Stimulated activated CD4-positive, alpha-beta T cell treated with anti-CD3 and anti-CD28 coated beads, TNF-alpha, amount 100 ng/mL, for 24 hours (primary cell): ENCODE measurements around the gene LRMDA.

Source experiments
- DNase-seq, 3 experiments: peaks; one replicate each; pipeline ENCODE4 v3.0.0-alpha.2; 2020; ENCODE audit warnings: low read depth in 3 of 3

The LRMDA gene

DNA sequence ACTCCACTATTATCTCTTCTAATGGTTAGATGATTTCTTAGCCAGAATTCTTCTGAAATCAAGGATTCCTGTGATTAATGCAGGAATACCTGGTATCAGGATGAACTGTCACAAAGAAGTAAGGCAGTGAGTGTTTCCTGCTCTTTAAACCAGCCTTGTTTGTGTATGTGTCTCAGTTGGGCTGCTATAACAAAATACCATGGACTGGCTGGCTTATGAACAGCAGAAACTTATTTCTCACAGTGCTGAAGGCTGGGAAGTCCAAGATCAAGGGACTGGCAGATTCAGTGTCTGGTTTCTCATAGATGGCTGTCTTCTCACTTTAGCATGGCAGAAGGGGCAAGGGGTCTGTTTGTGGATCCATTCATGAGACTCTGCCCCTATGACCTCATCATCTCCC lies 42.7 kb downstream of the LRMDA start:
- DNase-seq = no peak

DNA sequence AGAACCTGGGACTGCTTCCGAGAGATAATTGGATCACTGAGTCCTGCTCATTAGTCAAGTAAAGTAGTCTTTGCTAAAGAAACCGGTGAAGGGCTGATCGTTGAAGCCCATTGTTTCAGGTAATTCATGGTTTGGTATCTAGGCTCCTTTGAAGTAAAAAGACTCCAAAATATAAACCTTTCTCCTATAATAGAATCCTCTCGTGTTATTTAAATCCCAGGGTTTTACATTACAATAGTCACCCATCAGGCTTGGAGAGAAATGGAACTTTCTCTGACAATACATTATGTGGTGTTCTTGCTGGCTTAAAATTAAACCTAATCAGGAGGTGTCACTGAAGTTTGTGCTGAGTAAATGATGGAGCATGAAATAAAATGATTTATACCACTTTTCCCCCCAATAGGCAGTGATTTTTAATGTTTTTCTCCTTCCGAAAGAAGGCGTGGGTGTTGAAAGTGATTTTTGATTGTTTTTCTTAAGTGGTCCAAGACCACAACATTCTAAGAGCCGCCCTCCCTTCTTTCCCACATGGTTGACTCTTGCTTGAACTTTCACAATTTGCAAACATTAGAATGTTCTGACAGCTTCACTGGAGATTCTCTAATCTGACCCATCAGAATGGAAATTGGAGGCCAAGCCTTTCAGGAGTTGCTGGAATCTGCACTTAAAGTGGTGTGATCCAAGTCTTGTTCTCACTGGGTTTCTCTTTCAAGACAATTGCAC lies 44.2 kb downstream of the LRMDA start:
- no peak for DNase-seq

DNA sequence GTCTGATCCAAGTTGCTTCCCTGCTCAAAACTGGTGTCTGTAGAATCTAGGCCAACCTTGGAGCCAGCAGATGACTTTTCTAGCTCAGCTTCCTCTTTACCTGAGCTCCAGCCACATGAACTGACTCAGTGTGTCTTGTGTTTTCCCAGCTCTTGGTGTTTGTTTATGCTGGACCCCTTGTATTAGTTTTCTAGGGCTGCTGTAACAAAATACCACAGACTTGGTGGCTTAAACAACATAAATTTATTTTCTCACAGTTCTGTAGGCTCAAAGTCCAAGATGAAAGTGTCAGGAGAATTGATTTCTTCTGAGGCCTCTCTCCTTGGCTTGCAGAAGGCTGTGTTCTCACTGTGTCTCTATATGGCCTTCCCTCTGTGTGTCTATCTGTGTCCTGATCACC lies 45.1 kb downstream of the LRMDA start:
- no peak for DNase-seq

DNA sequence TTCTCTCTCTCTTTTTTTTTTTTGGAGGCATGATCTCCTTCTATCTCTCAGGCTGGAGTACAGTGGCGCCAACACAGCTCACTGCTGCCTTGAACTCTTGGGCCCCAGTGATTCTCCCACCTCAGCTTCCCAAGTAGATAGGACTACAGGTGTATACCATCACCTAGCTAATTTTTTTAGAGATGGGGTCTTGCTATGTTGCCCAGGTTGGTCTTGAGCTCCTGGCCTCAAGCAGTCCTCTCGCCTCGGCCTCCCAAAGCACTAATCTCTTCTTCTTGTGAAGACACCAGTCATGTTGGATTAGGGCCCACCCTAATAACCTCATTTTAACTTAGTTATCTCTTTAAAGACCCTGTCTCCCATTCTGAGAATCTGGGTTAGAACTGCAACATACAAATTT lies 45.6 kb downstream of the LRMDA start:
- no peak for DNase-seq

DNA sequence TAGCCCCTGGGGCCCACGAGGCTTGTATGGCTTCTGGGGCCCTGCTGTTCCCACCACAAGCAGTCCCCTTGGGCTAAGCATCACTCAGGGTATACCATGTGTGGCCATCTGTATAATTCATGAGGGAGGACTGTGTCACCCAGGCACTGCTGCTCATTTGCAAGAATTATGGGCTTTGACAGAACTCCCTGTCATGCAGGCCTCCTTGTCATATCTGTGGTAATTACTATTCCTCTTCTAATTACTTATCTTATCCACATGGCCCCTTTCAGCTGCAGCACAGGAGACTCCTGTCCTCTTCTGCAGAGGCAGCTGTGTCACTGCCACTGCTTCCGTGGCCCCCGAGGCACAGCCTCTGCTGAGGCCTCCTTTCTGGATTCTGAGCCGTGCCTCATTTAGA lies 46.3 kb downstream of the LRMDA start:
- DNase-seq = no peak

DNA sequence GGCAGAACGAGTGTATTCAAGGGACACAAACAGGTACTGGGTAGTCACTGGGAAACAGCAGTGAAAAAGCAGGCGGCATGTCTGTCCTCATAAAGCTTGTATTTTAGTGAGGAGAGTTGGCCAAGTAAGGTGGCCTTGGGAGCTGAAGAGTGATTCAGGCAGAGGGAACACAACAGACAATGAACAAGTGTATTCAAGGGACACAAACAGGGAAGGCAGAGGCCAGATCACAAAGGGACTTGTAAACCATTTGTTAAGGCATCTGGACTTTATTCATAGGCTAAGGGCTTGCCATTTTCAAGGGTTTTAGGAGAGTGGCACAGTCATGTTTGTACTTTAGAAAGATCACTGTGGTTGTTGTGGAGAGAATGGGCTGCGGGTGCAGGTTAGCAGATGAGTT lies 49.0 kb downstream of the LRMDA start:
- no peak for DNase-seq

DNA sequence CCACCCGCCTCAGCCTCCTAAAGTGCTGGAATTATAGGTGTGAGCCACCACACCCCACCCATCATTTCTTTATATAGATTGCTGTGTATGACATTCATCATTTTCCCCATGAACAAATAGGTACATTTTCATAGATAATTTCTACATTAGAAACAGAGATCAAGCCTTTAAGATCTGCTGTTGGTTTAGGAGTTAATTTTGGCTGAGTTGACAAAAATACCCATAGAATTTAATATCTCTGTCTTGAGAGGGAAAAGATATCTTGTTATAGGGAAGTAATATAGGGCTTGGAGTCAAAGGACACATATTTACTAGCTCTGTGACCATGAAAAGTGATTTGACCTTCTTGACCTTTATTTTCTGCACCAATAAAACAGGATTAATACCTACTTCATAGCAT lies 51.8 kb downstream of the LRMDA start:
- no peak for DNase-seq

DNA sequence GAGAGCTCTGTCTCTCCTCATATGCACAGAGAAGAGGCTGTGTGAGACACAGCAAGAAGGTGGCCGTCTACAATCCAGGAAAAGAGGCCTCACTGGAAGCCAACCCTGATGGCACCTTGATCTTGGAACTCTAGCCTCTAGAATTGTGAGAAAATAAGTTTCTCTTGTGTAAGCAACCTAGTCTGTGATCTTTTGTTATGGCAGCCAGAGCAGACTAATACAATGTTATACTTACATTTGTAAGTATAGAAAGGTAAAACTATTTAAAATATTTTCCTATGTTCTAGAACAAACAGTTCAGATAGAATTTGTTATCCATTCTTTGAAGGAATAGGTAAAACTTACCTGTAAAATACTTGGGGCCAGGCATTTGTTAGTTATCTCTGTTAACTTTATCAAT lies 53.3 kb downstream of the LRMDA start:
- no peak for DNase-seq

DNA sequence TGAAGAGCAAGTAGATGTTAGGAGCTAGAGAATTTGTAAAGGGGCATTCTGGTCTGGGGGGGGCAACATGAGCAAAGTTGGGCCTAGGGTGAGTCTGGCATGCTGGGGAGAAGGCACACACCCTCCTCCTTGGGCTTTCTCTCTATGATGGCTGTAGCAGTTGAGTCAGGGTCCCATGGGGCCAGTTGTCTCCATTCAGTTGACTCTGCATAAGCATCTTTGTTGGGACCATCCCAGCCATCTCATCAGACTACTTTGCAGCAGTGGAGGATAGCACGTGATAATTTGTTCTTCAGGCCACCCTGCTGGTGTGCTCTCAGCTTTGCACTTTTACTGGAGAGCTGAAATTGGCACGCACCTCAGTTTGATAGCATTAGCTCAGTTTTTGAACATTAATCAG lies 55.2 kb downstream of the LRMDA start:
- DNase-seq = no peak

DNA sequence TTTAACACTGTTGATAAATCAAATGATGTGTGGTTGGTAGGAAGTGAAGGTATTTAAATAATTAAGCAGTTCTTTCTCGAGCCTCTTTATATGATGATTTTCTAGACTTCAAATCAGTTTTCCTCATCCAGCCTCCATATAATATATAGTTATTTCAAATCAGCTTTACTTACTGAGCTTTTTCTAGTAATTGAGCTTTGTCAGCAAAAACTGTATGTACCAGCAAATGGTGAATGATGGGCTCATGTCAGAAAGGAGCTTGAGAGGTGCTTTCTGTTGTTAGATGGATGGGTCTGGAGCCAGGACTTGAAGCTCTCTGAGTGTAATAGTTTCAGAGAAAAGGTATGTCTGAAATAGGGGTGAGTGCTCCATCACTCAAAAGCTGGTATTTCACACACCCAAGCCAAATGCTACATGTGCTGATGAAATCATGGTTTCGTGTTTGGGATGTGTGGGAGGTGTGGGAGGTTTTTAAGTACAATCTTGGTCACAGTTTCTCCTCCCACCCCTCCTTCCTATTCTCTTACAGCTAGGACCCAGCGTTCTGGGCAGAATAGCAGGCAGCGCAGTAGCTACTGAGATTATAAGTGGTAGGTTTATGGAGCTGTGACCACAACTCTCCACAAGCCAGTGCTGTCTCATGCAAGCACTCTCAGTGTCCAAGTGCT lies 55.8 kb downstream of the LRMDA start:
- no peak for DNase-seq

DNA sequence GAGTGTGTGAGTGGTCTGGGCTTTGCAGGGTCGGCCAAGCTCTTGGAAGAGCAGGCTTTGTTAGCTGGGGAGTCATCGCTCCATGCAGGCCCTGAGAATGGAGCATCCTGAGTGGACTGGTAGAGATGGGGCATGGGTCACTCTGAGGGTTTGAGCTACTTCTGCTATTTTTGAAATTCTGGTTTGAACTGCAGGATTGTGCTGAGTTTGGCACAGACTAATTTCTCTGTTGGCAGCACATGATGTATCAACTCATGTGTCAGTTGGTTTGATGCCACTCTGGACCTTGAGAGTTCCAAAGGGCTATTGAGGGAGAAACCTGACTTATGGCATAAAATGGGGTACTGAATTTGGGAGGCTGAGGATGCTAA lies 56.3 kb downstream of the LRMDA start:
- DNase-seq = no peak

DNA sequence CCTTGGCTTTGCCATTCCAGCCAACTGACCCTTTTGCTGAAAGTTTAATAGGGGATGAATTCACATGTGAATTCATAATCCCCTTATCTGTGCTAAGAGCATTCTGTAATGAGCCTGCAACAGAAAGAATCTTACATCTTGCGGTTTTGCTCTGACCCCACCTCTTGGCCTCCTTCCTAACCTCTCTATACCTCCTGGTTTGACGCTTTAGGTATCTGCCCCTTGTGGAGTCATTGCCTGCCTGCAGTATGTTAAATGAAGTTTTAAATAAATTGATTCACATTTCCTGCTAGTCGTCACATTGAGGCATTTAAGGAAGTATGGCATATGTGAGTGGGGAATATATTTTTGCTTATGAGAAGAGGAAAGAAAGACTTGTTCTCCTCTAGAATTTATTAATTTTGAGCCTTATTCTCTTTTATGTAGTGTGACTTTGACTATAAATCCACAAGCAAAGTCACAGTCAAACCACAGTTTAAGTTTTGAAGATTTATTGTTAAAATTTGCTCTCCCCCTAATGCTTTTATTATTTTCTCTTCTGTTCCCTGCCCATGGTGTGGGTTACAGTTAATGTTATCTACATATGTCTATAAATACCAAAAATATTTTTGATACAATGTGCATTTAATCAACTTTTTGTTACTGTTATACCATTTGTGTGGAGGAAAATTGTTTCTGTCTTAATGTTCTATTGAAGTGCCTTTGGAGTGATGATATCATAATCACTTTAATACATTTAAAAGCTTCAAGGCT lies 60.9 kb downstream of the LRMDA start:
- DNase-seq = no peak

DNA sequence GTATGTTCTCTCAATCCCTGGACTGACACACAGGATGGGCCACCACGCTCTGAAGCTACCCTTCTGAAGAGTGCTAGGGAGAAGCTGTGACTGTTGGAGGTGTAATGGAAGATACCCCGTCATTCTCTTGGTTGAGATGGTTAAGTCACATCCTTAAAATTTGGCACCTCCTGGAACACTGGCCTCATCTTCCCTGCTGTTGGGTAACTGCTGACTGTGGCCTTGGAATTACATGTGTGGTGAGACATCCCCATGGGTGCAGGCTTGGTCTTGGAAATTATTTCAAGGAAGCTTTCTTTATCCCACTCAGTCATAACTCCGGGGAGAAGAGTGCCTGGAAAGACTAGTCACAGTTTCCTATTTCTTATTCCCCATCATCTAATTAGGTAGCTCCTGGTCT lies 62.0 kb downstream of the LRMDA start:
- DNase-seq = no peak

DNA sequence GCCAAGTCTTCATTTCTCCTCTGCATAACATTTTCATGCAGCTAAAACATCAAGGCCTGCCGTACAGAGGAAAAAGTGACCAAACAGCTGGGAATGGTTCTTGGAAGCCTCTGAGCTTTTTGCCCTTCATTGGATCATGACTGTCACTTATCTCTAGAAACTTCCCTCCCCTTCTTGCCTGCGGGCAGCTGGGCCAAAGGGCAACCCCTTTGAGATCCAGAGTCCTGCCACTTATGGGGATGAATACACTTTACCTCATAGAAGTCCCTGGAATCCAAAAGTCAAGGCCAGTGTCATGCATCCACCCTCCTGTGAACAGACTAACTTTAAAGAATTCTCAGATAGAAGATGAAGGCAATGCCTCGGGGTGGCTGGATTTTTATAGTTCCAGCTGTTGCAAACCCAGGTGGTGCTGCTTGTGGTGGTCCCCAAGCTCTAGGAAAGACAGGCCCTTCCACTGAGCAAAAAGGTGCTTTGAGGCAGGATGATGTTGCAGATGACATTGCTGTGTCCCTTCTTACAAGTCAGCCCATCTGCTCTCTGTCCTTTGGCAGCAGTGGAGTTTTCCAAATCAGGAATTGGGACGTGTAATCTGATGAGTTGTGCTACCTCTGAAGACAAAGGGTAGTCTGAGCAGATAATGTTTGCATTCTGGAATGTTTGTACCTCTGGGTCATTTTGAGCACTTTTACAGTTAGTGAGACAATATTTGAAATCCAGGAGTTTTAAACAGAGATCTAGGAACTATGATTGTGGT lies 64.2 kb downstream of the LRMDA start:
- no peak for DNase-seq

DNA sequence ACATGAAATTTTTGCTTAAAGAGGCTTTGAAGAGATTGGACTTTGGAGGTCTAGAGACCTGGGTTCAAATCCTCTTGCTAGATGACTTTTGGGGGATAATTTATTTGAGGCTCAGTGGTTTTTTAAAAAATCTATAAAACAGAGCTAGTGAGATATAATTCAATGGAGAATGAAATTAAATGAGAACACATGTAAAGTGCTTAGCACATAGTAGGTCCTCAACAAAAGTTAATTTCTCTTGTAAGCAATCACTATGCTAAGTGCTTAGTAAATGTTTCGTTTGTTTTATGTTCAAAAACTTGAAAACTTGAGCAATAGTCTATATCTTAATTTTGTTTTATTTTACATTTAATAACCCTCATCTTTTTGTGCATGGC lies 64.8 kb downstream of the LRMDA start:
- no peak for DNase-seq

DNA sequence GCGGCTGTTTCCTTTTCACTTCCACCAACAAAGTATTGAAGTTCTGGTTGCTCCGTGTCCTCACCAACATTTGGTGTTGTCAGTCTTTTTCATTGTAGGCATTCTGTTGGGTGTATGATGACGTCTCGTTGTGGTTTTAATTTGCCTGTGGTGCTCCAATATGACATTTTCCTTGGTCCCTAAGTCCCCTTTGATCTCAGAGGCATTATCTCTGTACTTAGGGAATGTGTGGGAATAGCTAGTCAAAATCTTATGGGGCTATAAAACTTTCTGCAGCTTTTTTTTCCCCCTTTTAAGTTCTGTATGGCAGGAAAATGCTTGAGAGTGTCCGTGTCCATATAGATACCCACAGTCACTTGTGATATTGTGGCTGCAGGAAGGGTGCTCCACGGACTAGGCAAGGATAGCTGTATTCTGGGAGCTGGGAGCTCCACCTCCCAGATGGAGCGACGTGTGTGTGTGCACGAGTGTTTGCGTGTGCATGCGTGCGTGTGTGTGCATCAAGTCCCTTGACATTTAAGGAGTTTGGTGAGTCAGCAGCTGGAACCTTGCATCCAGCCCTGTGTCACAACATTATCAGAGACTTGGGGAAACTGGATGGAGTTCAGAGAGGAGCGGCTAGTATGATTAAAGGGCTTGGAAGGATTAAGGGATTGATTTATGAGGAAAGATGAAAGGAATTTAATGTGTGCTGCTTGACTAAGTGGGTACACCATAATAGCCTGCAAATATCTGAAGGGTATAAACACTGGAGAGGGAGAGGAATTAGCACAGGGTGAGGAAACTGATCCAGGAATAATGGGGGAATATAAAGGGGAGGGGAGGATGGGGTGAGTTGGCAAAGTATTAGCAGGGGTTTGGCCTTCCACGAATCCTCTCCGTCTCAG lies 66.8 kb downstream of the LRMDA start:
- no peak for DNase-seq

DNA sequence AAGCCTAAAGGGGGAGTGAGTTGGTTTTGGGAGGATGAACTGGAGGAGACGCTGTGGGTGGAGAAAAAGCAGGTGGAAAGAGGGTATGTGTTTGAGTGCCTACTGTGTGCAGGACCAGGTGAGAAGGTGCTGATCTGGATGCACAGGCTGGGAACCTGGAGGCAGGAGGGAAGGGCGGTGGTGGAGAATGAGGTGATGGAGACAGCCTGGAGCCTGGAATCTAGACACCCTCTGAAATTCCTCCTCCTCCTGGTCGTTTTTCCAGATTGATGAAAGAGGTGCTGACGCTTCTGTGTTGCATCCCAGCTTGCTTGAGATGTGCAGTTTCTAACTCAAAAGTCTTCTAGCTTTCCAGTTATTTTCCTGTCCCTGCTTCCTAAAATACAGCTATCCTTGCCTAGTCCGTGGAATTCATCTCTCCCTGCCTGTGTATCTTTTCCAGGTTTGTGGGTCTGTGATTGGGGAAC lies 67.5 kb downstream of the LRMDA start:
- no peak for DNase-seq

DNA sequence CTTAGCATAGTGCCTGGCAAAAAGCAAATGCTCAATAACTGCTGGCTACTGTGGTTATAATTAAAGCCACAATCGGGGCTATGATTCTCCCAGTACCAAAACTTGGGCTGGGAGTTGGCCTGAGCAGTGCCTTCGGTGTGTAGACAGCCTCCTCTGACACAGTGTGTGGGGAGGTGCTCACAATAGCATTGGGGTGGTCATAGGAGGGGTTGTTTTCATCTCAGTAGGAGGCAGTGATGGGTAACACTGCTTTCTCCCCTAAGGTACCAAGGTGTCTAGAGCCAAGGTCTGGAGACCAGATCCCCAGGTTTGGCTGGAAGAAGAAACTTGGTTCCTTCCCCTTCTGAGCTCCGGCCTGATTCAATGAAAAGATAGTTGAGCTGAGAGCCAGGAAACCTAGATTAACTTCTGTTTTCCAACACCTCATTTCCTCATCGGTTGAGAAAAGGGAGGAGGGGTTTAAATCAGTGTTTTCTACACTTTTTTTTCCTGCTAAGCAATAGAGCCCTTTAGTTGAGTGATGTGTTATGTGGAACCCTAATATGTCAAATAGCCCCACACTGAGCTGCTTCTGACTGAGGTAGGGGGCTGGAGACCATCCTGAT lies 68.2 kb downstream of the LRMDA start:
- no peak for DNase-seq

DNA sequence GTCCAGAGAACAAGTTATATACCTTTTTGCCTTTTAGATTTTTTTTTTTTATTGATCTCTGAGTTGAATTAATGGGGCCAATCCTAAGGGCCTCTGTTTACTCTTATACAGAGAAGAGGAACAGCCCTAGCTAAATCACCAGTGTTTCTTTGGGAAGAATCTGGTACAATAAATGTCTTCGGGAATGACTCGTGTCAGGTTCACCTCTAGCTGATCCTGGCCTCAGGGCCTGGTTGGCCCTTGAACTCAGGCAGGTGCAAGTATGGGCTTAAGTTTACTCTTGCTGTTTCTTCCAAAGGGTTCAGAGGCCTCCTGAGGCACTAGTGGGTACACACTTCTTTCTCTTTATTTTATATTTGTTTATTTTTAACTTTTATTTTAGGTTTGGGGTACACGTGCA lies 71.0 kb downstream of the LRMDA start:
- DNase-seq = no peak

DNA sequence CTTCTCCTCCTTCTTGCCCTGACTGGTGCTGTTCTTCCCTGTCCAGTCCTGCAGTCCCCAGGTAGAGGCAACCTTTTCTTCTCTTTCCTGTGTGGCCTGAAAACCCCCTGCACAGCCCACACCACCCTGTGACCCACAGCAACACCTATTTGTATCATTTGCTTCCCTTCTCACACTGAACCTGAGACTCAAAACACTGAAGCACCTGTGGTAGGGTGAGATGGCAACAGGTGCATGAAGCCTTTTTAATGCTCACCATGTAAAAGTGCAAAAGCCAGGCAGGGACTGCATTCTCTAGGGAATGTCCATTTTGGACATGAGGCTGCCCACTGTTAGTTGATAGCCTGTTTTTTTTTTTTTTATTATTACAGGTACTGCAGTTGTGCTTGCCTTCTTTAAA lies 71.4 kb downstream of the LRMDA start:
- no peak for DNase-seq

DNA sequence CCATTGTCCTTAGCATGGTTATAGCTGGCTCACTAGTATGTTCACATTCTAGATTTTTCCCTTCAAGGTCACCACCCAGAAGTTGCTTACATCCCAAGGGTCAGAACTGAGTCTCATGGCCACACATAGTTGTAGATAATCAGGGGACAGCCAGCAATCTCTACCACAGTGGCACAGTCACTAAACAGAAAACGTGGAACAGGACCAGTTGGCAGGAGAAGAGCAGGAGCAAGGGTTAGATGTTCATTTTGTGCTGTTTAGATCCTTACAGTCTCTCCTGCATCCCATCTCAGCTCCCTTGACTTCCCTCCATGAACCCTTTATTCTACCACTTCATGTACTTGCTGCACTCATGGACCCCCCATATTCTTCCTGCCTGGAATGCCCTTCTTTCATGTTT lies 73.9 kb downstream of the LRMDA start:
- no peak for DNase-seq
